K562 (cell line): Measurements from ENCODE around the gene MID2. TPM values are rescaled to one million over a fixed set of nuclear protein-coding genes. Genes with fewer than 3 reads are reported as not detected.

ENCODE experiments used
- ATAC-seq: fragments of 200-7000 bp; cut with Tn5 transposase; 3 replicates; pipeline ENCODE4 v1.9.1; 2020; ENCODE audit warnings: moderate library complexity
- BruUV-seq: library from RNA; stranded (reverse); fragments of 400-500 nt; replicated peaks from 2 replicates; lab custom pipeline; 2021; lab: Mats Ljungman, UMichigan
- CTCF ChIA-PET: fragments of 300-600 bp; formaldehyde crosslinking; extraction: SDS; loops from one replicate; lab custom pipeline; 2021; ENCODE audit warnings: low intra/inter-chr PET ratio; lab: Yijun Ruan, JAX
- POLR2A ChIA-PET: fragments of 300-600, 350-650 bp; sonication (Branson Sonifier 250); formaldehyde crosslinking; extraction: SDS; loops from one replicate; lab custom pipeline; 2021; ENCODE audit warnings: antibody characterized with exemption, inconsistent platforms; lab: Yijun Ruan, JAX
- DNase-seq, 4 experiments: peaks; one replicate each; pipeline versions ENCODE4 v3.0.0 to v3.0.0-alpha.2; 2011 to 2018; ENCODE audit warnings: low spot score in 3 of 4, mixed read lengths in 3 of 4; ENCODE audit errors: extremely low read depth in 1 of 4
- FAIRE-seq: peaks from 2 replicates; lab custom pipeline; 2011; peaks lifted over from hg19 to GRCh38; lab: Jason Lieb, UNC
- H2AFZ ChIP-seq: 2 replicates; pipeline ENCODE4 v1.6.0; 2011; ENCODE audit warnings: low read depth, low read length, control low read depth, inconsistent platforms
- H3K27ac ChIP-seq: fragments of 200-600 bp; 3 replicates; pipeline ENCODE4 v1.8.0; 2011; ENCODE audit warnings: low read depth, mild to moderate bottlenecking, control low read depth, inconsistent platforms, low read length, moderate library complexity, mixed read lengths; ENCODE audit errors: extremely low read depth
- H3K27me3 ChIP-seq, 2 experiments: fragments of 300-600 bp in 1 of 2; 2 replicates in 1 of 2; 3 replicates in 1 of 2; pipeline versions ENCODE4 v1.6.0 to v1.8.0; 2011; ENCODE audit warnings: inconsistent platforms in 2 of 2, low read length in 2 of 2, mild to moderate bottlenecking in 1 of 2, mixed read lengths in 1 of 2, moderate library complexity in 1 of 2; ENCODE audit not compliant: control insufficient read depth in 2 of 2, insufficient read depth in 2 of 2
- H3K36me3 ChIP-seq: fragments of 300-600 bp; 3 replicates; pipeline ENCODE4 v1.8.0; 2011; ENCODE audit warnings: mild to moderate bottlenecking, low read length, inconsistent platforms; ENCODE audit not compliant: control insufficient read depth, insufficient read depth
- H3K4me1 ChIP-seq, 2 experiments: fragments of 200-600 bp in 1 of 2; replicated peaks in 1 of 2; 2 replicates in 1 of 2; 3 replicates in 1 of 2; pipeline versions ENCODE4 v1.5.1 to v1.8.0; 2011; ENCODE audit warnings: inconsistent platforms in 2 of 2, low read length in 2 of 2, mild to moderate bottlenecking in 1 of 2, mixed read lengths in 1 of 2, moderate library complexity in 1 of 2; ENCODE audit not compliant: control insufficient read depth in 2 of 2, insufficient read depth in 2 of 2
- H3K4me2 ChIP-seq: 2 replicates; pipeline ENCODE4 v1.6.1; 2011; ENCODE audit warnings: low read length, control low read depth, inconsistent platforms, mixed read lengths; ENCODE audit not compliant: insufficient read depth
- H3K4me3 ChIP-seq: fragments of 200-600 bp; sonication (generic), shearing (Covaris generic); 2 replicates; pipeline ENCODE4 v1.5.1; 2016; ENCODE audit warnings: control low read depth, inconsistent platforms
- H3K79me2 ChIP-seq: fragments of 200-600 bp; 3 replicates; pipeline ENCODE4 v1.8.0; 2011; ENCODE audit warnings: low read length, inconsistent platforms; ENCODE audit not compliant: control insufficient read depth, insufficient read depth
- H3K9ac ChIP-seq, 2 experiments: 2 replicates each; pipeline versions ENCODE4 v1.6.0 to v1.6.1; 2011; ENCODE audit warnings: low read depth in 2 of 2, low read length in 2 of 2, control low read depth in 1 of 2, inconsistent platforms in 1 of 2, mild to moderate bottlenecking in 1 of 2, mixed read lengths in 1 of 2; ENCODE audit not compliant: insufficient read depth in 1 of 2
- H3K9me1 ChIP-seq: one replicate; pipeline ENCODE4 v1.6.0; 2011; ENCODE audit warnings: inconsistent platforms, mild to moderate bottlenecking, low read length, moderate library complexity; ENCODE audit not compliant: control insufficient read depth, insufficient read depth
- H3K9me3 ChIP-seq: replicated peaks from 2 replicates; pipeline ENCODE4 v1.5.1; 2011; ENCODE audit warnings: low read depth, low read length, inconsistent platforms; ENCODE audit not compliant: control insufficient read depth, insufficient read depth
- H4K20me1 ChIP-seq: replicated peaks from 2 replicates; pipeline ENCODE4 v1.6.1; 2011; ENCODE audit warnings: low read length, inconsistent platforms, mixed read lengths; ENCODE audit not compliant: control insufficient read depth, insufficient read depth
- ARNT ChIP-seq, 2 experiments: fragments of 450-650 bp; IDR thresholded peaks; 2 replicates each; pipeline ENCODE4 v1.6.1; 2016; ENCODE audit warnings: mild to moderate bottlenecking in 1 of 2
- ERF ChIP-seq: fragments of 450-650 bp; formaldehyde crosslinking; IDR thresholded peaks from 2 replicates; pipeline ENCODE4 v1.4.0; 2020; ENCODE audit warnings: mild to moderate bottlenecking, mixed read lengths
- FOS ChIP-seq: IDR thresholded peaks from 3 replicates; pipeline ENCODE4 v1.6.1; 2011; ENCODE audit not compliant: insufficient read length; ENCODE audit errors: extremely low read depth
- GTF2E2 ChIP-seq: fragments of 200-800 bp; sonication (Bioruptor generic); IDR thresholded peaks from 2 replicates; pipeline ENCODE4 v1.6.1; 2016; ENCODE audit warnings: missing genetic modification characterization, missing compliant biosample characterization
- HNRNPL ChIP-seq: fragments of 200-400 bp; formaldehyde crosslinking; IDR thresholded peaks from 2 replicates; pipeline ENCODE4 v1.6.1; 2017; ENCODE audit warnings: low read depth, mild to moderate bottlenecking, low read length
- KAT8 ChIP-seq: fragments of 450-650 bp; IDR thresholded peaks from 2 replicates; pipeline ENCODE4 v1.6.1; 2016; ENCODE audit warnings: low read depth, mild to moderate bottlenecking
- KDM1A ChIP-seq, 2 experiments: fragments of 450-650 bp; IDR thresholded peaks; 2 replicates each; pipeline ENCODE4 v1.6.1; 2016; ENCODE audit warnings: mild to moderate bottlenecking in 2 of 2
- NCOA4 ChIP-seq: fragments of 450-650 bp; IDR thresholded peaks from 2 replicates; pipeline ENCODE4 v1.6.1; 2018; ENCODE audit warnings: mild to moderate bottlenecking; ENCODE audit not compliant: partially characterized antibody
- NR2F6 ChIP-seq: fragments of 450-650 bp; formaldehyde crosslinking; IDR thresholded peaks from 2 replicates; pipeline ENCODE4 v1.4.0; 2020; ENCODE audit warnings: mild to moderate bottlenecking
- SRSF7 ChIP-seq: fragments of 200-400 bp; formaldehyde crosslinking; optimal IDR thresholded peaks from 2 replicates; pipeline ENCODE3; 2017; ENCODE audit warnings: mild to moderate bottlenecking, low read depth, low read length
- TRIM24 ChIP-seq, 2 experiments: fragments of 450-650 bp; IDR thresholded peaks; 2 replicates each; pipeline ENCODE4 v1.6.1; 2016
- ZNF217 ChIP-seq: sonication (generic); formaldehyde crosslinking; IDR thresholded peaks from 2 replicates; pipeline ENCODE4 v1.8.0; 2022; ENCODE audit warnings: mild to moderate bottlenecking, missing genetic modification reagents
- WGBS: fragments of 100-300 bp; shearing (Covaris generic); methylation state at CpG from one replicate; pipeline ENCODE4 v1.1.6; 2016; ENCODE audit warnings: low coverage, mixed read lengths; ENCODE audit not compliant: insufficient coverage; ENCODE audit errors: missing lambda C conversion rate; 5-methylcytosine and 5-hydroxymethylcytosine counted together
- in situ Hi-C: fragments of 300-500 bp; cut with MboI; formaldehyde crosslinking; loops from 4 replicates; pipeline ENCODE4 v1.15.0; 2018; ENCODE audit warnings: inconsistent platforms, mixed read lengths
- intact Hi-C: fragments of 100-400 bp; cut with micrococcal nuclease; formaldehyde crosslinking; loops from 2 replicates; pipeline ENCODE4 v1.14.2; 2022
- polyA plus RNA-seq, 8 experiments: library from polyadenylated mRNA; depleted of rRNA in 4 of 8; stranded (reverse) in 5 of 8; unstranded in 3 of 8; fragments of >200 nt; fragmentation: Nextera tagmentation in 2 of 8; fragmentation: Illumina TruSeq in 1 of 8; extraction: Ambion mirVana in 2 of 8; extraction: Trizol in 1 of 8; gene quantifications; 2 replicates each; pipeline versions ENCODE4 v1.2.1 to v1.2.3, GENCODE V29; 2011 to 2014; ENCODE audit warnings: inconsistent platforms in 1 of 8, missing spikeins in 1 of 8
- small RNA-seq: library from RNA; depleted of rRNA; stranded (forward); fragments of <200 nt; gene quantifications from one replicate; pipeline ENCODE3, GENCODE V24; 2014
- total RNA-seq, 7 experiments: library from RNA; depleted of rRNA in 6 of 7; stranded (reverse); fragments of >200 nt in 6 of 7; fragmentation: Illumina TruSeq in 2 of 7; extraction: Trizol in 2 of 7; gene quantifications; 2 replicates each; pipeline versions ENCODE4 v1.2.1 to v1.2.3, GENCODE V29; 2011 to 2021; ENCODE audit warnings: low replicate concordance in 1 of 7
- TF ChIP-seq, protein P1 (sequence below): sonication (generic); formaldehyde crosslinking; IDR thresholded peaks from 2 replicates; pipeline ENCODE4 v1.9.0; 2022; ENCODE audit warnings: mild to moderate bottlenecking, missing genetic modification reagents
- TF ChIP-seq, protein P2 (sequence below): sonication (generic); formaldehyde crosslinking; IDR thresholded peaks from 2 replicates; pipeline ENCODE4 v1.8.0; 2022; ENCODE audit warnings: mild to moderate bottlenecking, missing genetic modification reagents

The MID2 gene
- total and polyA plus RNA-seq, 9 of the 15 experiments (the other 6 are each of a cell fraction or from before 2014, with no cell fraction given) = 0.07 TPM; not detected in 8

DNA sequence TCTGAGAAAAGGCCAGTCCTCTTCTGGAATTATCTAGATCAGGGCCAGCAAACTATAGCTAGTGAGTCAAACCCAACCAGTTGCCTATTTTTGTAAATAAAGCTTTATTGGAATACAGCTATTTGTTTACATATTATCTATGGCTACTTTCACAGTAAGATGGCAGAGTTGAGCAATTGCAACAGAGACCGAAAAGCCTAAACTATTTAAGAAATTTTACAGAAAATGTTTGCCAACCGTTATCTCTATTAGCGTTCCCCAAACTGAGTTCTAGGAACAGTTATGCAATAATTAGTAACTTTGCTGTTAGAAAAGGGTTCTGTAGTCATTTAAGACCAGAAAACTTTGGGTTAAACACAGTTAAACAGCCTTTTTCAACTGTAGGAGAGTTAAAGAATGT is 146.0 kb downstream of the MID2 start:
- TF ChIP-seq, protein P1, sequence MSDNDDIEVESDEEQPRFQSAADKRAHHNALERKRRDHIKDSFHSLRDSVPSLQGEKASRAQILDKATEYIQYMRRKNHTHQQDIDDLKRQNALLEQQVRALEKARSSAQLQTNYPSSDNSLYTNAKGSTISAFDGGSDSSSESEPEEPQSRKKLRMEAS (CRISPR knock-in tag) = no peak
- TF ChIP-seq, protein P2, sequence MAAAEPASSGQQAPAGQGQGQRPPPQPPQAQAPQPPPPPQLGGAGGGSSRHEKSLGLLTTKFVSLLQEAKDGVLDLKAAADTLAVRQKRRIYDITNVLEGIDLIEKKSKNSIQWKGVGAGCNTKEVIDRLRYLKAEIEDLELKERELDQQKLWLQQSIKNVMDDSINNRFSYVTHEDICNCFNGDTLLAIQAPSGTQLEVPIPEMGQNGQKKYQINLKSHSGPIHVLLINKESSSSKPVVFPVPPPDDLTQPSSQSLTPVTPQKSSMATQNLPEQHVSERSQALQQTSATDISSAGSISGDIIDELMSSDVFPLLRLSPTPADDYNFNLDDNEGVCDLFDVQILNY (CRISPR knock-in tag) = no peak
- no peak for TF ChIP-seq KDM1A (IDR thresholded peaks at IDR 0.05)
- TF ChIP-seq FOS = no peak
- no peak for TF ChIP-seq NCOA4
- no peak for TF ChIP-seq ARNT (IDR thresholded peaks at IDR 0.05)
- TF ChIP-seq TRIM24 (IDR thresholded peaks at IDR 0.05) = no peak
- no peak for TF ChIP-seq HNRNPL
- no peak for TF ChIP-seq GTF2E2 (tag)
- no peak for TF ChIP-seq SRSF7
- TF ChIP-seq ERF (CRISPR knock-in tag) = no peak
- TF ChIP-seq KAT8 = no peak
- no peak for TF ChIP-seq ZNF217
- TF ChIP-seq NR2F6 (CRISPR knock-in tag) = no peak
- TF ChIP-seq, all 486 proteins: peak for 0
- Histone ChIP-seq H3K4me3 (no peak overlapping the region), H3K4me1 (no peaks in the 10 kb centered on the region), H3K9me1 (no peaks in the 10 kb centered on the region), H3K27me3 (no peaks in the 10 kb centered on the region), H3K9ac (no peak overlapping the region), H3K9me3 (no peaks in the 10 kb centered on the region), H3K27ac (no peak overlapping the region), H3K4me2 (no peak overlapping the region), H2AFZ (no peak overlapping the region), H4K20me1 (no peaks in the 10 kb centered on the region), H3K79me2 (no peaks in the 10 kb centered on the region), H3K36me3 (no peaks in the 10 kb centered on the region)
- no peak for DNase-seq
- ChIA-PET CTCF (no interaction called here), POLR2A (no interaction called here)
- in situ Hi-C loops = no loop called here
- no TSS peak for BruUV-seq
- intact Hi-C loops = no loop called here
- FAIRE-seq = no peak
- WGBS = 3% methylated on average over 3 of the region's 3 CpGs
- ATAC-seq = no peak

Small RNA genes within 50 kb of the gene (small RNA-seq; reads per million reads assigned to genes)
- not detected for gene RF00019

Other genes with a start within 250 kb of the MID2 start
- gene PRPS1, start 197.4 kb upstream of the MID2 start, total RNA-seq (2014; rRNA removed) = 51.8 and 51.9 TPM in 2 replicates
- gene PRPS1, start 197.4 kb upstream of the MID2 start, total RNA-seq (2014; rRNA removed; fragmentation: Illumina TruSeq; extraction: Trizol) = 79.6 and 85.1 TPM in 2 replicates
- gene PRPS1, start 197.4 kb upstream of the MID2 start, total RNA-seq (2015; rRNA removed; fragmentation: Illumina TruSeq; extraction: Trizol) = 70.1 and 71.2 TPM in 2 replicates
- 102 and 104 TPM in 2 replicates for gene PRPS1, start 197.4 kb upstream of the MID2 start, total RNA-seq (2021)
- 138 and 175 TPM in 2 replicates for gene PRPS1, start 197.4 kb upstream of the MID2 start, polyA plus RNA-seq (2011; rRNA removed)
- gene PRPS1, start 197.4 kb upstream of the MID2 start, polyA plus RNA-seq (2014; fragmentation: Illumina TruSeq; extraction: Trizol) = 113 and 125 TPM in 2 replicates
- 10 to 100 TPM; 47.8 to 50.9 TPM for gene PRPS1, start 197.4 kb upstream of the MID2 start, polyA plus RNA-seq (2014; fragmentation: Nextera tagmentation; extraction: Ambion mirVana)
- gene PRPS1, start 197.4 kb upstream of the MID2 start, polyA plus RNA-seq (2014; rRNA removed) = 90.2 and 121 TPM in 2 replicates
- gene TSC22D3, start 50.1 kb upstream of the MID2 start, total RNA-seq (2014; rRNA removed) = 1.4 and 3.0 TPM in 2 replicates
- gene TSC22D3, start 50.1 kb upstream of the MID2 start, total RNA-seq (2014; rRNA removed; fragmentation: Illumina TruSeq; extraction: Trizol) = 0.70 and 0.87 TPM in 2 replicates
- gene TSC22D3, start 50.1 kb upstream of the MID2 start, total RNA-seq (2015; rRNA removed; fragmentation: Illumina TruSeq; extraction: Trizol) = 0.45 and 0.54 TPM in 2 replicates
- 1.5 and 1.7 TPM in 2 replicates for gene TSC22D3, start 50.1 kb upstream of the MID2 start, total RNA-seq (2021)
- 0.85 and 3.3 TPM in 2 replicates for gene TSC22D3, start 50.1 kb upstream of the MID2 start, polyA plus RNA-seq (2011; rRNA removed)
- 0.82 and 1.4 TPM in 2 replicates for gene TSC22D3, start 50.1 kb upstream of the MID2 start, polyA plus RNA-seq (2014; fragmentation: Illumina TruSeq; extraction: Trizol)
- 1 to 10 TPM in 1 of 2 experiments, under 1 TPM in 1; 0.48 to 1.0 TPM for gene TSC22D3, start 50.1 kb upstream of the MID2 start, polyA plus RNA-seq (2014; fragmentation: Nextera tagmentation; extraction: Ambion mirVana)
- 0.80 and 1.0 TPM in 2 replicates for gene TSC22D3, start 50.1 kb upstream of the MID2 start, polyA plus RNA-seq (2014; rRNA removed)
- gene NCBP2L, start 48.1 kb upstream of the MID2 start, total RNA-seq (2014; rRNA removed) = not detected in 2 replicates
- gene NCBP2L, start 48.1 kb upstream of the MID2 start, total RNA-seq (2014; rRNA removed; fragmentation: Illumina TruSeq; extraction: Trizol) = not detected in 2 replicates
- not detected in 2 replicates for gene NCBP2L, start 48.1 kb upstream of the MID2 start, total RNA-seq (2015; rRNA removed; fragmentation: Illumina TruSeq; extraction: Trizol)
- not detected in 2 replicates for gene NCBP2L, start 48.1 kb upstream of the MID2 start, total RNA-seq (2021)
- not detected in 2 replicates for gene NCBP2L, start 48.1 kb upstream of the MID2 start, polyA plus RNA-seq (2011; rRNA removed)
- gene NCBP2L, start 48.1 kb upstream of the MID2 start, polyA plus RNA-seq (2014; fragmentation: Illumina TruSeq; extraction: Trizol) = not detected in 2 replicates
- gene NCBP2L, start 48.1 kb upstream of the MID2 start, polyA plus RNA-seq (2014; fragmentation: Nextera tagmentation; extraction: Ambion mirVana) = not detected
- gene NCBP2L, start 48.1 kb upstream of the MID2 start, polyA plus RNA-seq (2014; rRNA removed) = not detected in 2 replicates
- gene TEX13B, start 156.5 kb downstream of the MID2 start, total RNA-seq (2014; rRNA removed) = not detected in 2 replicates
- gene TEX13B, start 156.5 kb downstream of the MID2 start, total RNA-seq (2014; rRNA removed; fragmentation: Illumina TruSeq; extraction: Trizol) = not detected in 2 replicates
- not detected in 2 replicates for gene TEX13B, start 156.5 kb downstream of the MID2 start, total RNA-seq (2015; rRNA removed; fragmentation: Illumina TruSeq; extraction: Trizol)
- 0.20 TPM in 1 of 2 replicates, not detected in the other for gene TEX13B, start 156.5 kb downstream of the MID2 start, total RNA-seq (2021)
- gene TEX13B, start 156.5 kb downstream of the MID2 start, polyA plus RNA-seq (2011; rRNA removed) = not detected in 2 replicates
- gene TEX13B, start 156.5 kb downstream of the MID2 start, polyA plus RNA-seq (2014; fragmentation: Illumina TruSeq; extraction: Trizol) = not detected in 2 replicates
- gene TEX13B, start 156.5 kb downstream of the MID2 start, polyA plus RNA-seq (2014; fragmentation: Nextera tagmentation; extraction: Ambion mirVana) = not detected
- not detected in 2 replicates for gene TEX13B, start 156.5 kb downstream of the MID2 start, polyA plus RNA-seq (2014; rRNA removed)
- gene VSIG1, start 219.2 kb downstream of the MID2 start, total RNA-seq (2014; rRNA removed) = not detected in 2 replicates
- not detected in 2 replicates for gene VSIG1, start 219.2 kb downstream of the MID2 start, total RNA-seq (2014; rRNA removed; fragmentation: Illumina TruSeq; extraction: Trizol)
- not detected in 2 replicates for gene VSIG1, start 219.2 kb downstream of the MID2 start, total RNA-seq (2015; rRNA removed; fragmentation: Illumina TruSeq; extraction: Trizol)
- gene VSIG1, start 219.2 kb downstream of the MID2 start, total RNA-seq (2021) = not detected in 2 replicates
- not detected in 2 replicates for gene VSIG1, start 219.2 kb downstream of the MID2 start, polyA plus RNA-seq (2011; rRNA removed)
- not detected in 2 replicates for gene VSIG1, start 219.2 kb downstream of the MID2 start, polyA plus RNA-seq (2014; fragmentation: Illumina TruSeq; extraction: Trizol)
- gene VSIG1, start 219.2 kb downstream of the MID2 start, polyA plus RNA-seq (2014; fragmentation: Nextera tagmentation; extraction: Ambion mirVana) = not detected
- gene VSIG1, start 219.2 kb downstream of the MID2 start, polyA plus RNA-seq (2014; rRNA removed) = not detected in 2 replicates